Rectal smooth muscle tissue (tissue), 1 donor: ENCODE measurements around the gene SLC22A8.
"Not testable (repeated sequence)": the region's sequence is repeated elsewhere in the genome, so short reads cannot be mapped to it uniquely, and the experiment has no call there.

Experiments
- H3K27ac ChIP-seq: one replicate; pipeline ENCODE4 v1.7.0; 2013; ENCODE audit warnings: low read depth, low read length, inconsistent platforms
- H3K27me3 ChIP-seq: one replicate; pipeline ENCODE4 v1.7.0; 2013; ENCODE audit warnings: low read length; ENCODE audit not compliant: control insufficient read depth, insufficient read depth
- H3K36me3 ChIP-seq: one replicate; pipeline ENCODE4 v1.7.0; 2013; ENCODE audit warnings: low read length; ENCODE audit not compliant: control insufficient read depth, insufficient read depth
- H3K4me1 ChIP-seq: one replicate; pipeline ENCODE4 v1.7.0; 2013; ENCODE audit warnings: low read length; ENCODE audit not compliant: control insufficient read depth, insufficient read depth
- H3K4me3 ChIP-seq: one replicate; pipeline ENCODE4 v1.7.0; 2013; ENCODE audit warnings: low read length
- H3K9ac ChIP-seq: one replicate; pipeline ENCODE4 v1.7.0; 2013; ENCODE audit warnings: low read length

SLC22A8 gene, protein sequence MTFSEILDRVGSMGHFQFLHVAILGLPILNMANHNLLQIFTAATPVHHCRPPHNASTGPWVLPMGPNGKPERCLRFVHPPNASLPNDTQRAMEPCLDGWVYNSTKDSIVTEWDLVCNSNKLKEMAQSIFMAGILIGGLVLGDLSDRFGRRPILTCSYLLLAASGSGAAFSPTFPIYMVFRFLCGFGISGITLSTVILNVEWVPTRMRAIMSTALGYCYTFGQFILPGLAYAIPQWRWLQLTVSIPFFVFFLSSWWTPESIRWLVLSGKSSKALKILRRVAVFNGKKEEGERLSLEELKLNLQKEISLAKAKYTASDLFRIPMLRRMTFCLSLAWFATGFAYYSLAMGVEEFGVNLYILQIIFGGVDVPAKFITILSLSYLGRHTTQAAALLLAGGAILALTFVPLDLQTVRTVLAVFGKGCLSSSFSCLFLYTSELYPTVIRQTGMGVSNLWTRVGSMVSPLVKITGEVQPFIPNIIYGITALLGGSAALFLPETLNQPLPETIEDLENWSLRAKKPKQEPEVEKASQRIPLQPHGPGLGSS

GRCh38 chr11:63015521-63016215, at the start of gene SLC22A8:
TSS of gene SLC22A8 (minus strand) at chr11:63015841. CDS start at chr11:63014958, 883 bp downstream.
- Histone ChIP-seq H3K9ac (no peak within 1 kb of the TSS), H3K4me3 (no peak within 1 kb of the TSS)

DNA sequence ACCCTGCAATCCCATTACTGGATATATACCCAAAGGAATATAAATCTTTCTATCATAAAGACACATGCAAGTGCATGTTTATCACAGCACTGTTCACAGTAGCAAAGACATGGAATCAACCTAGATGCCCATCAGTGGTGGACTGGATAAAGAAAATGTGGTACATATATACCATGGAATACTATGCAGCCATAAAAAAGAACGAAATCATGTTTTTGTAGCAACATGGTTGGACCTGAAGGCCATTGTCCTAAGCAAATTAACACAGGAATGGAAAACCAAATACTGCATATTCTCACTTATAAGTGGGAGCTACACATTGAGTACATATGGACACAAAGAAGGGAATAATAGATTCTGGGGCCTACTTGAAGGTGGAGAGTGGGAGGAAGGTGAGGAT, 30.6 kb upstream of the SLC22A8 start:
- not testable (repeated sequence) for H3K36me3 ChIP-seq

More at GRCh38 chr11:63015521-63016215, at the start of gene SLC22A8:
- no peaks in the 10 kb centered on the region for H3K36me3 ChIP-seq
- H3K27me3 ChIP-seq = peaks cover 3% of the 10 kb centered on the region
- H3K27ac ChIP-seq = no peak within 1 kb of the TSS
- H3K4me1 ChIP-seq = no peaks in the 10 kb centered on the region

GRCh38 chr11:63042596-63042995, 27.0 kb upstream of the SLC22A8 start:
- Histone ChIP-seq H3K4me1 (no peaks in the 10 kb centered on the region), H3K27ac (no peak overlapping the region)

More for the DNA sequence above, 30.6 kb upstream of the SLC22A8 start:
- H3K27ac ChIP-seq, H3K27me3 ChIP-seq, H3K9ac ChIP-seq, H3K4me1 ChIP-seq, H3K4me3 ChIP-seq: not testable (repeated sequence)

GRCh38 chr11:63032457-63032856, 16.8 kb upstream of the SLC22A8 start:
- H3K9ac ChIP-seq = no peak overlapping the region
- no peaks in the 10 kb centered on the region for H3K36me3 ChIP-seq
- no peak overlapping the region for H3K4me3 ChIP-seq
- no peaks in the 10 kb centered on the region for H3K27me3 ChIP-seq
- H3K4me1 ChIP-seq = no peaks in the 10 kb centered on the region
- no peak overlapping the region for H3K27ac ChIP-seq

More at GRCh38 chr11:63042596-63042995, 27.0 kb upstream of the SLC22A8 start:
- Histone ChIP-seq H3K9ac (no peak overlapping the region), H3K4me3 (no peak overlapping the region), H3K36me3 (no peaks in the 10 kb centered on the region), H3K27me3 (no peaks in the 10 kb centered on the region)

DNA sequence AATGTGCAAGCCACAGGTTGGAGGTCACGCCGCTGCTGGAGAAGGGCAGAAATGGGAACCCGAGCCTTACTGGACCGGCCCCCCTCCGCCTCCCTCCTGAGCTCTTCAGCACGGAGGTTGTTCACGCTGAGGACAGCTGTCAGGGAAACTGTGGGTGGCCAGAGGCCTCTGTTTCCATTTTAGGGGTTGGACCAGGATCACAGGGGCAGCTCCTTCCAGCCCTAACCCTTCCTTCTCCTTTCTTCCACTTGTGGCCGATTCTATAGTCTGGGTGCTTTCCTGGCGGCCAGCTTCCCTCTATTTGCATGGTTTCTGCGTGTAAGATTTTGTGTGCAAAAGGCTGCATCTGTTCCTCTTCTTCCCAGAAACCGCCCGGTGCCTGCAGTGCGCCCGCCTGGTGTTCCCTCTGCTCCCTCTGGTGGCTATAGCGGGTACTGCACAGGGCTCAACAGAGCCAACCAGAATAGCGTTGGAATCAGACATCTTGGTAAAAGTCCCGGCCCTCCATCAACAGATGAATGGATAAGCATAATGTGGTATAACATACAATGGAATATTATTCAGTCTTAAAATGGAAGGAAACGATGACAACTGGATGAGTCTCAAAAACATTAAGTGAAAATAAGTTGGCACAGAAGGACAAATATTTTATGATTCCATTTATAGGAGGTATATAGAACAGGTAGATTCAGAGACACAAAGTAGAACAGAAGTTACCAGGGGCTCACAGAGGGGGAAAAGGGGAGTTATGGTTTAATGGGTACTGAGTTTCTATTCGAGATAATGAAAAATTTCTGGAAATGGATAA, 8.4 kb upstream of the SLC22A8 start:
- Histone ChIP-seq H3K9ac (no peak overlapping the region), H3K27me3 (no peaks in the 10 kb centered on the region), H3K4me1 (no peaks in the 10 kb centered on the region), H3K27ac (no peak overlapping the region), H3K36me3 (no peaks in the 10 kb centered on the region), H3K4me3 (no peak overlapping the region)

- Histone ChIP-seq H3K36me3 (no peaks in the 10 kb centered on the region), H3K4me1 (no peaks in the 10 kb centered on the region), H3K9ac (no peak overlapping the region), H3K27ac (no peak overlapping the region), H3K4me3 (no peak overlapping the region), H3K27me3 (no peaks in the 10 kb centered on the region)
Observed at GRCh38 chr11:63023222-63023814, 7.7 kb upstream of the SLC22A8 start.

- Histone ChIP-seq H3K27ac (no peak overlapping the region), H3K4me3 (no peak overlapping the region), H3K9ac (no peak overlapping the region)
Observed at GRCh38 chr11:63022441-63022840, 6.8 kb upstream of the SLC22A8 start.

DNA sequence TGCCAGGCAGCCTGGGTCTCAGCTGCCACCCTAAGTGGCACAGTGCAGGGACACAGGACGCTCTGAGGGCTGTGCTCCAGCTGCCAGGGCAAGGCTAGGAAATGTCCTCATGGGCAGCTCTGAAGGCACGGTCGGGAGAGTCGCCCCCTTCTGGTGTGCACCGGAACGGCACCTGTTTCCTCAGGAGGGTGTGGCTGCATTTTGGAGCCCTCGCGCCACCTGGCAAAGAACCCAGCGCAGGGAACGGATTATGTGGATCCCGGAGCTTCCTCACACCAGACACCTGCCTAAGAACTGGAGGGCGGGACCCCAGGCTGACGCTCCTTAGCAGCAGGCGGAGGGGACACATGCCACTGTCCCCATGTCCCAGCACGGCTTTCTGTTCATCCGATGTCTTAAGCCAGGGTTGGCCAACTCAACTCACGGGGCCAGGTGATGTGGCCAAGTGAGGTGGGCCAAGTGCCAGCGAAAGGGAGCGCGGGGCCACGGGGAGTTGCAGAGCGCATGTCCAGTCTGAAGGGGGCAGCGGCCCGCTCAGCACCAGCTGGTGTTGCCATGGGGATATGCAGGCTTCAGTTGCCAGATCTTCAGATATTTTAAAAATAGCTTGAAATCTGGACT, 5.1 kb upstream of the SLC22A8 start:
- Histone ChIP-seq H3K27me3 (peaks cover 3% of the 10 kb centered on the region), H3K27ac (no peak overlapping the region), H3K4me1 (no peaks in the 10 kb centered on the region), H3K36me3 (no peaks in the 10 kb centered on the region), H3K9ac (no peak overlapping the region), H3K4me3 (no peak overlapping the region)

More at GRCh38 chr11:63022441-63022840, 6.8 kb upstream of the SLC22A8 start:
- H3K27me3 ChIP-seq = no peaks in the 10 kb centered on the region
- H3K36me3 ChIP-seq = no peaks in the 10 kb centered on the region
- H3K4me1 ChIP-seq = no peaks in the 10 kb centered on the region

DNA sequence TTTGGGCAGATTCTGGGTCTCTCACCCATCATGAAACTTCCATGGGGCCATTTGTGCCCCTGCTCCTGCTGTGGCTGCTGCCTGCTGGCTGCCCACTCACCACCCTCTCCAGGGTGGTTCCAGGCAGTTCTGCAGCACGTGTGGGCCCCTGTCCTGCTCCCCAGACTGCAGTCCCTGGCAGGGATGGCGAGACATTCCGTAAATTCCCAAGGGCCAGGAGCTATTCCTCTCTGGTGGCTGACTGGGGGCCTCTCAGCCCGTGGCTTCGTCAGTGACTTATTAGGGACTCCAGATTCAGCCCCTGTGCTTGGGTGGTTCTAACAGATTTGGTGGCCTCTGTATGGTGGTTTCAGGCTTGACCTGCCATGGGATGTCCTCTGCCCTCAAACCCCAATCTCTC, 3.9 kb upstream of the SLC22A8 start:
- H3K9ac ChIP-seq = no peak overlapping the region
- H3K27me3 ChIP-seq = peaks cover 3% of the 10 kb centered on the region
- no peak overlapping the region for H3K4me3 ChIP-seq
- H3K36me3 ChIP-seq = no peaks in the 10 kb centered on the region
- no peaks in the 10 kb centered on the region for H3K4me1 ChIP-seq
- no peak overlapping the region for H3K27ac ChIP-seq

DNA sequence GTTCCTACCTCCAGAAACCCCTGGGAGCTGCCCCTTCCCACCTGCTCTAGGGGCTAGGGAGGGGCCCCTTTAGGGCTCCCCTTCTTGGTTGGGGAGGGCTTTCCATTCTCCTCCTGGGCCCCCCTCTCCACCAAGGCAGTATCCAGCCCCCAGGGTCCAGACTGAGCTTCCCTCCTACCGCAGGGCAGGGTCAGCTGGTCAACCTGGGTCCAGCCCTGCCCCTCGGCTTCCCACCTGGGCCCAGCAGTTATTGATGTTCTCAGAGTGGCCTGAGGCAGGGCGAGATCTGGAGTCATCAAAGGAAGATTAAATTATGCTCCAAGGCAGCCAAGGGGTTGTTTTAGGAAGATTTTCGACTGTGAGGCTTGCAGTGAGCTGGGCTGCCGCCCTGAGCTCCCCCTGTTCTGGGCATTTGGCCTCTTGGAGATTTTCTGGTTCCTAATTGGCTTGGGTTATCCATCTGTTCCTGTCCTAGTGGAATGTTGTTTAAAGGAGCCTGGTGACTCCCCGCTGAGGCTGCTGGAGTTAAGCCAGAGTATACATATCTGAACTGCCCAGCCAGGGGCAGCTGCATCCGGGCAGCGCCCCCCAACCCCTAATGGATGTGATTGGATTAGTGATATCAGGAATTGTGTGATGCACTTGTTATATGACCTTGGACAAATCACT, 1.8 kb upstream of the SLC22A8 start:
- Histone ChIP-seq H3K9ac (no peak overlapping the region), H3K27ac (no peak overlapping the region), H3K27me3 (peaks cover 3% of the 10 kb centered on the region), H3K4me3 (no peak overlapping the region), H3K4me1 (no peaks in the 10 kb centered on the region), H3K36me3 (no peaks in the 10 kb centered on the region)

DNA sequence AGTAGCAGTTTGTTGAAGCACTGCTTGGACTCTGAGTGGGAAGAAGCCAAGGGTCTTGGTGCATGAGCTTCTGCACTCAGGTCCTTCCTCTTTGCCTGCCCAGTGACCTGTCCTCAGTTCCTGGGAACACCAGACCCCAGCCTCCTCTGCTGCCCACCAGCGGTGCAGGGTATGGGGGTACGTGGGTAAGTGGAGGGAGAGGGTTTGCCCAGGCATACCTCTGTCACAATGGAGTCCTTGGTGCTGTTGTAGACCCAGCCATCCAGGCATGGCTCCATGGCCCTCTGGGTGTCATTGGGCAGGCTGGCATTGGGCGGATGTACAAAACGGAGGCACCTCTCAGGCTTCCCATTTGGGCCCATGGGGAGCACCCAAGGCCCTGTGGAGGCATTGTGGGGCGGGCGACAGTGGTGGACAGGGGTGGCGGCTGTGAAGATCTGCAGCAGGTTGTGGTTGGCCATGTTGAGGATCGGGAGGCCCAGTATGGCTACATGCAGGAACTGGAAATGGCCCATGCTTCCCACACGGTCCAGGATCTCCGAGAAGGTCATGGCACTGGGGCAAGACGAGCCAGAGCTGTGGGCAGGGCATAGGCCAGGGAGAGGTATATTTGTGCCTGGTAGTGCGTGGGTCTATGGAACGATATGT, 1.1 kb downstream of the SLC22A8 start:
- H3K36me3 ChIP-seq = no peaks in the 10 kb centered on the region
- no peak overlapping the region for H3K9ac ChIP-seq
- H3K27ac ChIP-seq = no peak overlapping the region
- H3K4me3 ChIP-seq = no peak overlapping the region
- peaks cover 3% of the 10 kb centered on the region for H3K27me3 ChIP-seq
- no peaks in the 10 kb centered on the region for H3K4me1 ChIP-seq
